PC-3 (cell line): ENCODE measurements around the gene CSF2. TPM values are rescaled to one million over a fixed set of nuclear protein-coding genes. Genes with fewer than 3 reads are reported as not detected.

Experiments used
- ATAC-seq: fragments of 200-7000 bp; cut with Tn5 transposase; 2 replicates; pipeline ENCODE4 v1.9.1; 2020; ENCODE audit warnings: mild to moderate bottlenecking, moderate library complexity
- BruUV-seq: library from RNA; stranded (reverse); fragments of 400-500 nt; replicated peaks from 2 replicates; lab custom pipeline; 2021; lab: Mats Ljungman, UMichigan
- CTCF ChIA-PET: fragments of 300-600 bp; sonication (Branson Sonifier 250); formaldehyde crosslinking; loops from one replicate; lab custom pipeline; 2022; ENCODE audit warnings: antibody characterized with exemption; lab: Charles Lee
- POLR2A ChIA-PET: fragments of 300-600 bp; sonication (Branson Sonifier 250); formaldehyde crosslinking; loops from one replicate; lab custom pipeline; 2022; ENCODE audit warnings: antibody characterized with exemption; ENCODE audit not compliant: unreplicated experiment; lab: Charles Lee
- DNase-seq: peaks from one replicate; pipeline ENCODE4 v3.0.0-alpha.2; 2015
- H2AFZ ChIP-seq: fragments of 300-600 bp; sonication (generic); 2 replicates; pipeline ENCODE4 v1.6.0; 2016; ENCODE audit warnings: antibody characterized with exemption, low read length
- H3F3A ChIP-seq: fragments of 300-600 bp; sonication (generic); one replicate; pipeline ENCODE4 v1.6.0; 2017; ENCODE audit warnings: antibody characterized with exemption, low read length, control low read depth, mild to moderate bottlenecking; ENCODE audit not compliant: unreplicated experiment
- H3K27ac ChIP-seq: fragments of 300-600 bp; sonication (generic); 2 replicates; pipeline ENCODE4 v1.5.1; 2016; ENCODE audit warnings: mild to moderate bottlenecking, low read length
- H3K27me3 ChIP-seq: fragments of 300-600 bp; sonication (generic); 2 replicates; pipeline ENCODE4 v1.6.1; 2016; ENCODE audit warnings: low read length, mixed read lengths
- H3K36me3 ChIP-seq: fragments of 300-600 bp; sonication (generic); 2 replicates; pipeline ENCODE4 v1.6.1; 2016; ENCODE audit warnings: low read depth, mixed run types, low read length, mixed read lengths
- H3K4me1 ChIP-seq: fragments of 300-600 bp; sonication (generic); 2 replicates; pipeline ENCODE4 v1.5.1; 2016; ENCODE audit warnings: low read length; ENCODE audit not compliant: insufficient read depth
- H3K4me2 ChIP-seq: fragments of 300-600 bp; sonication (generic); 2 replicates; pipeline ENCODE4 v1.6.0; 2016; ENCODE audit warnings: low read length
- H3K4me3 ChIP-seq: fragments of 300-600 bp; sonication (generic); 2 replicates; pipeline ENCODE4 v1.5.1; 2016; ENCODE audit warnings: mild to moderate bottlenecking, low read length, mixed read lengths
- H3K79me2 ChIP-seq: fragments of 300-600 bp; sonication (generic); 2 replicates; pipeline ENCODE4 v1.6.1; 2017; ENCODE audit warnings: low read length, mixed read lengths
- H3K9ac ChIP-seq: fragments of 300-600 bp; sonication (generic); 2 replicates; pipeline ENCODE4 v1.6.0; 2016; ENCODE audit warnings: mild to moderate bottlenecking, low read length
- H3K9me2 ChIP-seq: fragments of 300-600 bp; sonication (generic); replicated peaks from 2 replicates; pipeline ENCODE4 v1.6.1; 2016; ENCODE audit warnings: mixed run types, low read length, mixed read lengths
- H3K9me3 ChIP-seq: fragments of 300-600 bp; sonication (generic); 2 replicates; pipeline ENCODE4 v1.6.1; 2016; ENCODE audit warnings: low read length, mixed read lengths
- H4K20me1 ChIP-seq: fragments of 300-600 bp; sonication (generic); 2 replicates; pipeline ENCODE4 v1.6.1; 2016; ENCODE audit warnings: low read length, mixed read lengths
- CTCF ChIP-seq: fragments of 300-600 bp; sonication (generic); conservative IDR thresholded peaks from 2 replicates; pipeline ENCODE4 v1.5.1; 2017; ENCODE audit warnings: antibody characterized with exemption, low read depth, mild to moderate bottlenecking, low read length
- EZH2 ChIP-seq: fragments of 300-600 bp; sonication (generic); IDR thresholded peaks from one replicate; pipeline ENCODE4 v1.6.1; 2017; ENCODE audit warnings: antibody characterized with exemption, mild to moderate bottlenecking, low read length; ENCODE audit not compliant: unreplicated experiment
- EZH2phosphoT487 ChIP-seq: fragments of 300-600 bp; sonication (generic); IDR thresholded peaks from 2 replicates; pipeline ENCODE4 v1.6.1; 2018; ENCODE audit warnings: mild to moderate bottlenecking, antibody characterized with exemption, low read length, borderline replicate concordance
- intact Hi-C: fragments of 100-400 bp; cut with micrococcal nuclease; formaldehyde crosslinking; loops from 2 replicates; pipeline ENCODE4 v1.9.0; 2023
- total RNA-seq: library from RNA; depleted of rRNA; stranded (reverse); fragments of >200 nt; gene quantifications from 2 replicates; pipeline ENCODE4 v1.2.3, GENCODE V29; 2014

Gene CSF2
- total RNA-seq, 1 experiment from 2014 or later: 93.6 TPM

- no peak for TF ChIP-seq EZH2
- no peak overlapping the region for H3K27ac ChIP-seq
- intact Hi-C loops: no loop called here
- H3K9me2 ChIP-seq: no peaks in the 10 kb centered on the region
- no peaks in the 10 kb centered on the region for H3K36me3 ChIP-seq
- H3K4me3 ChIP-seq: no peak overlapping the region
- H3K9ac ChIP-seq: no peak overlapping the region
- no peaks in the 10 kb centered on the region for H3F3A ChIP-seq
- no peak for ATAC-seq
- no peaks in the 10 kb centered on the region for H3K9me3 ChIP-seq
- CTCF ChIA-PET: no interaction called here
- no peaks in the 10 kb centered on the region for H3K79me2 ChIP-seq
- BruUV-seq: no TSS peak
- no peaks in the 10 kb centered on the region for H3K27me3 ChIP-seq
- no peaks in the 10 kb centered on the region for H3K4me1 ChIP-seq
- H3K4me2 ChIP-seq: no peak overlapping the region
- POLR2A ChIA-PET: no interaction called here
- no peaks in the 10 kb centered on the region for H4K20me1 ChIP-seq
- no peak for DNase-seq
- H2AFZ ChIP-seq: no peak overlapping the region
These were observed 41.4 kb upstream of the CSF2 start for GRCh38 chr5:132032196-132032595.

- H3K9me3 ChIP-seq: no peaks in the 10 kb centered on the region
- no peaks in the 10 kb centered on the region for H4K20me1 ChIP-seq
- POLR2A ChIA-PET: no interaction called here
- H3K4me3 ChIP-seq: no peak overlapping the region
- no peak overlapping the region for H3K27ac ChIP-seq
- no peaks in the 10 kb centered on the region for H3K79me2 ChIP-seq
- no peak overlapping the region for H2AFZ ChIP-seq
- H3K27me3 ChIP-seq: no peaks in the 10 kb centered on the region
- BruUV-seq: no TSS peak
- no peak overlapping the region for H3K9ac ChIP-seq
- TF ChIP-seq EZH2phosphoT487 (no peak), CTCF (no peak), EZH2 (no peak)
- ATAC-seq (no peak), DNase-seq (no peak)
- H3K4me1 ChIP-seq: no peaks in the 10 kb centered on the region
- H3K4me2 ChIP-seq: no peak overlapping the region
- no peaks in the 10 kb centered on the region for H3F3A ChIP-seq
- no peaks in the 10 kb centered on the region for H3K9me2 ChIP-seq
- intact Hi-C loops: no loop called here
- CTCF ChIA-PET: no interaction called here
- H3K36me3 ChIP-seq: no peaks in the 10 kb centered on the region
These were observed 40.5 kb upstream of the CSF2 start for GRCh38 chr5:132033122-132033521.

- Histone ChIP-seq H3K9ac (no peak overlapping the region), H3K27me3 (peaks cover 13% of the 10 kb centered on the region), H3K36me3 (no peaks in the 10 kb centered on the region), H2AFZ (no peak overlapping the region), H3K79me2 (no peaks in the 10 kb centered on the region), H3K4me3 (no peak overlapping the region), H3K9me3 (no peaks in the 10 kb centered on the region), H3K27ac (no peak overlapping the region), H4K20me1 (no peaks in the 10 kb centered on the region), H3K4me1 (no peaks in the 10 kb centered on the region), H3K9me2 (no peaks in the 10 kb centered on the region), H3F3A (no peaks in the 10 kb centered on the region), H3K4me2 (no peak overlapping the region)
- BruUV-seq: no TSS peak
- intact Hi-C loops: no loop called here
- ATAC-seq: no peak
- TF ChIP-seq EZH2 (no peak), EZH2phosphoT487 (no peak), CTCF (no peak)
- no peak for DNase-seq
- CTCF ChIA-PET: no interaction called here
- POLR2A ChIA-PET: no interaction called here
These were observed 36.2 kb upstream of the CSF2 start for GRCh38 chr5:132037353-132037752.
